ENCODE results near the gene FBH1. TPM values are rescaled to one million over a fixed set of nuclear protein-coding genes. Genes with fewer than 3 reads are reported as not detected.
"Not testable (repeated sequence)": the region's sequence is repeated elsewhere in the genome, so short reads cannot be mapped to it uniquely, and the experiment has no call there.

FBH1 gene
- total and polyA plus RNA-seq, 10 of the 15 experiments (the other 5 are each of a cell fraction or from before 2014, with no cell fraction given): 6.1 to 67.6 (median 47.2) TPM

DNA sequence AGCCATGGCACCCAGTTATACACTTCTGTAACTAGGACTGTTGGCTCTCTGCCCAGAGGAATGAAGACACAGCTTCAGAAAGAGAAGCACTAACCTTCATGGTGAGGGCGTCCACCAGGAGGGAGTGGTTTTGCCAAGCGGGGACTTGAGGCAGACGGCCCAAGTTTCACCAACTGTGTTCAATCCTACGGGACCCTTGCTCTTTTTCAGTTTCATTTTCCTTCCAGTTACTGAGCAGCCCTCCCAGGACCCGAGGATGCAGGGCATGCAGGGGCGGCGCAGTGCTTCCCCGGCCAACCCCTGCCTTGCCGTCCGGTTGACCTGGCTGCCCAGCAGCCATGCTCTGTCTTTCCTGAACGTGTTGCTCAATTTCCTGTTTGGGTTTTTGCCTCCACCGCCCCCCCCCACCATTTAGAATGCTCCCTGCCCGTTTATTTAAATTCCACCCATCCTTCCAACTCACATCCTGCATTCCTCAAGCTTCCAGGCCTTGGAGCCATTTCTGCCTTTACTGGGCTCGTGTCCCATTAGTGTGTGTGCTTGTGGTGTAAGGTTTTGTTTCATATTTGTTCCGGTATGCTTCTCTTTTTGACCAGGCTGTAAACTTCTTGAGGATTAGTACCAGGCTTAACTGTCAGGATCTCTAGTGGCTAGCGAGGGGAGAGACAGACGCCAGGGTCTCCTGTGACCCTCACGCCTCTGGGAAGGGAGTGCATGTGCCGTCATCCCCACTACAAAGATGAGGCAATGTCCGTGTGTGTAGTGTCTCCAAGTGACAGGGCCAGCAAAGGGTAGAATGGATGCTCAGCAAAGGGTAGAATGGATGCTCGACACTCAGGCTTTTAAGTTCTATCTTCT, 55.7 kb downstream of the FBH1 start:
- in situ Hi-C loops (cut with MboI) (no loop called here), intact Hi-C loops (cut with micrococcal nuclease; ENCODE audit: unreplicated experiment) (no loop called here)
- Histone ChIP-seq H3K27me3 (replicated peaks in 1 of 2; ENCODE audit: control insufficient read depth in 2 of 2, insufficient read depth in 2 of 2, low read length in 1 of 2) (no peaks in the 10 kb centered on the region), H3K27ac (ENCODE audit: control insufficient read depth, insufficient read depth) (no peak overlapping the region), H3K9ac (ENCODE audit: control insufficient read depth, insufficient read depth, low read length) (no peak overlapping the region), H2AFZ (ENCODE audit: control insufficient read depth, low read depth, low read length) (no peak overlapping the region), H4K20me1 (ENCODE audit: control insufficient read depth, insufficient read depth) (no peaks in the 10 kb centered on the region), H3K4me1 (ENCODE audit: control insufficient read depth, insufficient read depth, low read length) (no peaks in the 10 kb centered on the region), H3K36me3 (ENCODE audit: control insufficient read depth in 2 of 2, insufficient read depth in 2 of 2, low read length in 1 of 2) (no peaks in the 10 kb centered on the region), H3K9me3 (replicated peaks; ENCODE audit: control insufficient read depth, insufficient read depth, low read length) (no peaks in the 10 kb centered on the region), H3K79me2 (ENCODE audit: control insufficient read depth, insufficient read depth, low read length) (no peaks in the 10 kb centered on the region), H3K4me3 (no peak overlapping the region), H3K4me2 (ENCODE audit: control insufficient read depth, insufficient read depth) (peak overlapping the region; percentile 20; the same call in 1 of the 2 replicates)
- ChIA-PET POLR2A (no interaction called here), SMC1A (ENCODE audit: uncharacterized antibody, unreplicated experiment) (interaction anchor here (0.6 kb wide), 1 partner anchor 561 kb away, joined by 3 read pairs; no protein-coding TSS in a partner anchor), RAD21 (ENCODE audit: unreplicated experiment) (interaction anchor here (0.5 to 1.5 kb wide), 3 partner anchors 9 to 450 kb away, joined by 3 to 5 read pairs (median 3); no protein-coding TSS in a partner anchor), CTCF (interaction anchor here (1.3 kb wide), 1 partner anchor 15 kb away, joined by 3 read pairs; no protein-coding TSS in a partner anchor)
- ATAC-seq: no peak
- 66% methylated on average over 21 of the region's 21 CpGs for WGBS (ENCODE audit: insufficient coverage, insufficient replicate concordance, low lambda C conversion rate, missing lambda C conversion rate)
- DNase-seq (ENCODE audit: low read depth, low spot score): no peak
- no peak for TF ChIP-seq IRF4 (IDR thresholded peaks at IDR 0.05; ENCODE audit: low read depth, low read length)
- TF ChIP-seq EP300 (IDR thresholded peaks at IDR 0.05; ENCODE audit: borderline replicate concordance in 1 of 2, control insufficient read depth in 1 of 2, low read depth in 2 of 2, low read length in 2 of 2): no peak
- TF ChIP-seq POLR2A (IDR thresholded peaks at IDR 0.05; ENCODE audit: low read depth, low read length): 0 out of 2 replicates have a peak, but pooled peaks have one; percentile 26
- no peak for FAIRE-seq
- no TSS peak for BruUV-seq (replicated peaks)

DNA sequence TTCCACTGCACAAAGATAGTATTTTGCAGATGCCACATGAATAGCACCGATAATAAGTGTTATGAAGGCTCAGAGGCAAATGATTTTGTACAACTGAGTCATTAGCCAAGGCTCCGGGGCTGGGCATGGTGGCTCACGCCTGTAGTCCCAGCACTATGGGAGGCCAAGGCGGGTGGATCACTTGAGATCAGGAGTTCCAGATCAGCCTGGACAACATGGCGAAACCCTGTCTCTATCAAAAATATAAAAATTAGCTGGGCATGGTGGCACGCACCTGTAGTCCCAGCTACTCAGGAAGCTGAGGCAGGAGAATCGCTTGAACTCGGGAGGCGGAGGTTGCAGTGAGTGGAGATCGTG, 56.4 kb downstream of the FBH1 start:
- H3K9ac ChIP-seq (ENCODE audit: control insufficient read depth, insufficient read depth, low read length); ATAC-seq; H3K27ac ChIP-seq (ENCODE audit: control insufficient read depth, insufficient read depth); DNase-seq (ENCODE audit: low read depth, low spot score); H3K9me3 ChIP-seq (replicated peaks; ENCODE audit: control insufficient read depth, insufficient read depth, low read length); CTCF ChIA-PET; H4K20me1 ChIP-seq (ENCODE audit: control insufficient read depth, insufficient read depth); BruUV-seq (replicated peaks); H3K4me1 ChIP-seq (ENCODE audit: control insufficient read depth, insufficient read depth, low read length); intact Hi-C loops (cut with micrococcal nuclease; ENCODE audit: unreplicated experiment); H3K27me3 ChIP-seq (replicated peaks in 1 of 2; ENCODE audit: control insufficient read depth in 2 of 2, insufficient read depth in 2 of 2, low read length in 1 of 2); in situ Hi-C loops (cut with MboI); POLR2A ChIA-PET; FAIRE-seq; H3K36me3 ChIP-seq (ENCODE audit: control insufficient read depth in 2 of 2, insufficient read depth in 2 of 2, low read length in 1 of 2); H3K4me3 ChIP-seq; H2AFZ ChIP-seq (ENCODE audit: control insufficient read depth, low read depth, low read length); H3K79me2 ChIP-seq (ENCODE audit: control insufficient read depth, insufficient read depth, low read length); H3K4me2 ChIP-seq (ENCODE audit: control insufficient read depth, insufficient read depth): not testable (repeated sequence)
- ChIA-PET SMC1A (ENCODE audit: uncharacterized antibody, unreplicated experiment) (interaction anchor here (0.6 to 1.5 kb wide), 2 partner anchors 67 to 561 kb away, joined by 3 to 4 read pairs; no protein-coding TSS in a partner anchor), RAD21 (ENCODE audit: unreplicated experiment) (interaction anchor here (0.7 kb wide), 1 partner anchor 451 kb away, joined by 5 read pairs; no protein-coding TSS in a partner anchor)
- 81% methylated on average over 10 of the region's 10 CpGs for WGBS (ENCODE audit: insufficient coverage, insufficient replicate concordance, low lambda C conversion rate, missing lambda C conversion rate)

All from GM12878 (cell line).